HCEC 1CT (cell line): ENCODE data around the gene SEMA4C.

Source experiments
- DNase-seq: peaks from one replicate; pipeline ENCODE4 v3.0.0-alpha.2; 2017

The SEMA4C gene

GRCh38 chr2:96880891-96881273 lies 11.0 kb upstream of the SEMA4C start:
- no peak for DNase-seq

DNA sequence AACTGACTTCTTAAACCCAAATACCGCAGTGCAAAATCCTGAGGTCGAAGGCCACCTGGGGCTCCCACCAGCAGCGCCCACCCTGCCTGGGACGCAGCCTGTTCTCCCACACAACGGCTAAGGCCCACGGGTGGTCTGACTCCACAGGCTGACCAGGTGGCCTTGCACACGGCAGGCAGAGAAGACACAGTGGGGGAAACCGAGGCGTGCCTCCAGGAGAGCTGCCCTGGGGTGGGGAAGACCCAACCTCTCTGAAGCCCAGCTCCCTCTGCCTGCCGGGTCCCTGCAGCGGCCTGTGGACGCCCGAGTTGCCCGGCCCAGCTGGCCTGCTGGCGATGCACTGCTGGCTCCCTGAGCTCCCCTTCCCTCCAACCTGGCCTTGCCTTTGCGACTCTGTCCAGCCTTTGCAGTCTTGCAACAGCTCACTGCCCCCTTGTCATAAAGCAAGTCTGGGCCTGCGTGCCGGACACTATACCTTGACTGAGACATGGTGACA lies 9.7 kb upstream of the SEMA4C start:
- no peak for DNase-seq

DNA sequence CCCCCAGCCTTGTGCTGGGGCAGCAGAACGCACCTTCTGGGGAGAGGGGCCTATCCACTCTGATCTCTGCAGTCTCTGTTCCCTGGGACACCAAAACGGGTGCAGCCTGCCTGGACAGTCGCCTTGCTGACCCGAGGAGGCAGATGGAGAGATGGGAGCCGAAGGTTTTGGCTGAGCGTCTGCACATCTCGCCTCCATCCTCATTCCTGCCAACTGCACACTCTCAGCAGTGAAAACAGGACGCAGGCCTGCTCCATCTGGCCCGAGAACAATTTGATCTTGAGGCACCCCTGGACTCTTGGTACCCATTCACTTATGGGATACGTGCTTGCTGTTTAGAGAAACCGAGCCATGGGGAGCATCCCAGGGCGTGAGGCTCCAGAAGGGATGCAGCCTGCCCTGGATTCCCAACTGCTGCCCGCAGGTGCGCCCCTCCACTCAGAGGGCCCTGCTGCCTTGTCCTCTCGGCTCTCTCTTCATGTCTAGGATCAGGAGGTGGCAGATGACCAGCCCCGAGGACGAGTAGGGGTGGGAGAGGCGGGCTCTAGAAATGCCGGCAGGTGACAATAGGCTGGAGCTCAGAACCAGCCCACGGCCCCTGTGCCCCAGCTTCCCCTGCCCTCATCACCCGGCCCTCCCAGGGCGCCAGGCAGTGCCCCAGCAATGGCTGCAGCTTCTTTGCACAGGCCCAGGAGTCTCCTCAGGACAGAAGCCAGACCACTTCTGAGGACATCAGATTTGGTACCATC lies 9.1 kb upstream of the SEMA4C start:
- no peak for DNase-seq

GRCh38 chr2:96878171-96878570 lies 8.3 kb upstream of the SEMA4C start:
- no peak for DNase-seq

GRCh38 chr2:96877631-96878092 lies 7.8 kb upstream of the SEMA4C start:
- DNase-seq = no peak

DNA sequence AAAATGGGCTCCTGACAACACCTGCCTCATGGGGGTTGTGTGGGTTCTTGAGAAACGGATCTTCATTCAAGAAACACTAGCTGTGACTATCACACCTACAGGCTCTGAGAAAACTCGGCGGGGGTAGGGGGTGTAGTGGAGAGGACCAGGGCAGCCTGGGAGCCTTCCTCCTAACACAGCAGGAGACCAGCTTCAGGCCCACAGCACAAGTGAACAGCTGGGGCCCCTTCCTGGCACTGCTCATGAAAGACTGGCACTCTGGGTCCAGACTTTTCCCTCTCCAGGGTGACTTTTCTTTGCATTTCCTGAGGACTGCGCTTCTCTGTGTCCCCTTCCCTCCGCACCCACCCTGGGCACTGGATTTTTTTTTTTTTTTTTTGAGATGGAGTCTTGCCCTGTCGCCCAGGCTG lies 7.2 kb upstream of the SEMA4C start:
- no peak for DNase-seq

DNA sequence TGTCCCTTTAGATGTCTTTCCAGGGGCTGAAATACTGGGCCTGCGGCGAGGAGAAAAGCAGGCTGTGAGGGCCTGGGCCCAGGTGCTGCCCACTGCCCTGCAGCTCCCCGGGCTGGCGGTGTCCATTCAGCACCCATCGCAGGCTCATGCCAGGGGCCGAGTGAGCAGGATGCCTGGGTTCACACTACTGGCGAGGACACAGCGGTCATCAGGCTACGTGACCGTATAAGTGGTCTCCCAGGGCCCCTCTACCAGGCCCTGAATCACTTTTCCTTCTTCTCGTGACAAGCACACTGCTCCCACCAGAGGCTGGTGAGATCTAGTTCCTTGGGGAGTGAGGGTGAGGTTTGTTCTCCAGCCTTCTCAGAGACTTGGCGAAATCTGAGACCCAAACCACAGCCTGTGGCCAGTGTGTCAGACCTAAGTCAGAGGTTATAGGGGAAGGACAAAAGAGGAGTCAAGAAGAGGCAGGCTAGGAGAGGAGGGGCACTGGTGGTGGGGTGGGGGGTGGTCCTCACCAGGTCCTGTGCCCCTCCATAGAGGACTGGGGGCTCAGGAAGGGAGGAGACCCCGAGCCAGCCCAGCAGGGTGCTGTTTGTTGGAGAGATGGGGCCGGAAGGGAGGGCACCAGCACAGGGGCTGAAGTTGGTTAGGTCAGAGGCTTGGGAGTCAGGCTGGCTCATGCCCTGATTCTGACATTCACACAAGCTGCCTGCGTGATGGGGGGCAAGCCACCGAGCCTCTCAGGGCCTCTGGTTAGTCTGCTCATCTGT lies 6.6 kb upstream of the SEMA4C start:
- DNase-seq = peak; percentile 53

DNA sequence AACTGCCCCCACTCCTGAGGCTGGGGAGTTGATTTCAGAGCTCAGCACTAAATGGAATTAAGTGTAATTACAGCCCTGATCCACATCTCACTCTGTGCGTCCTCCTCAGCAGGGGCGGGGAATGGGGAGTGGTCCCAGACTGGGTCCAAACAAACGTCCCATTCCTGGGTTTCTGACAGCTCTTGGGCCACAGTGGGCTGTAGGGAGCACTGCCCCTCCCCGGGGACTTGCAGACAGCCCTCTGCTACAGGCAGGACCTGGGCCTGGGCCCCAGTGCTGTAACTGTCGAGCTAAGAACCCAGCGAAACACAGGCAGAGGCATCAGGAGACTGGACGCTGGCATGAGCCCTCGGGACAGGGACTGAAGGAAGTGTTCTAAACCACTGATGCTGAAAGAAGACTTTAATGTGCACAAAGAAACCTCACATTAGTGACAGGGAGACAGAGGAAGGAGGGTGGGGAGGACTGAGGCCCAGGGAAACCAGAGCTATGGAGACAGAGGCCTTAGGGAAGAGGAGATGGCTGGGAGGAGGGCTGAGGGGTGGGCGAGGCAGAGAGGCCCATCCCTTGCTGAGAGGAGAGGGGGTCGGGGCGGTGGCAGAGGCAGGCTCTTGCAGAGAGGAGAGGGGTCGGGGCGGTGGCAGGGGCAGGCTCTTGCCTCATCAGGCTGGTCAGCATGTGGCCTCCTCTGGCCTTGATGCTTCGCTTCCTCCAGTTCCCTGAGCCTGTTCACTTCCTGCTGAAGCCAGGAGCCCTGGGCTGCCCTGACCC lies 5.8 kb upstream of the SEMA4C start:
- no peak for DNase-seq

DNA sequence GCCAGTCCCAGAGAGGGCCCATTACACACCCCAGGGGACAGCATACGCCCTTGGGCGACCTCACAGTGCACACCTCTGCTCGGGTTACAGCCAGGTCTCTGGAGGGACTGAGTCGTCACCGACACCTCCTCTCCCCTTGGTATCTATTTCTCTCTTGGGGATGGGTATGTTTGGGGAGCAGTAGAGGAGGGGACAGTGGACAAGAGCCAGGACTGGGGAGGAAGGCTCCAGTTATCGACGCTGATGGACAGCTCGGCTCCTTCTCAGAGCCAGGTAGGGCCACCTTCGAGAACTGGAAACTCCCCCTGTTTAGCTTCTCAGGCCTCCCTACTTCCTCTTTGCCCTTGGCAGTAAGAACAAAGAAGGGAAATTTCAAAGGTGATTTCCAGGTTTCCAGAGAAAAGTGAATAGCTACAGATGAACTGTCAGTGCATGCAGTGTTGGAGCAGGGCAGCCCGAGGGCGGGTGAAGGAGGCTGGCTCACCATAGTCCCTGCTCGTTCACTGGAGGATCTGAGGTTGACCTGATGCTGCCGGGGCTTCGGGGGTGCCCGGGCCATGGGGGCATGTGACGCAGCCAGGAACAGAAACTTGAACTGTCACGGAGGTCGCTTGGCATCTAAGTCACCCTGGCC lies 4.4 kb upstream of the SEMA4C start:
- DNase-seq = no peak

- no peak for DNase-seq
Observed at GRCh38 chr2:96873651-96874096, 3.8 kb upstream of the SEMA4C start.

GRCh38 chr2:96872591-96873349 lies 2.9 kb upstream of the SEMA4C start:
- DNase-seq = no peak

DNA sequence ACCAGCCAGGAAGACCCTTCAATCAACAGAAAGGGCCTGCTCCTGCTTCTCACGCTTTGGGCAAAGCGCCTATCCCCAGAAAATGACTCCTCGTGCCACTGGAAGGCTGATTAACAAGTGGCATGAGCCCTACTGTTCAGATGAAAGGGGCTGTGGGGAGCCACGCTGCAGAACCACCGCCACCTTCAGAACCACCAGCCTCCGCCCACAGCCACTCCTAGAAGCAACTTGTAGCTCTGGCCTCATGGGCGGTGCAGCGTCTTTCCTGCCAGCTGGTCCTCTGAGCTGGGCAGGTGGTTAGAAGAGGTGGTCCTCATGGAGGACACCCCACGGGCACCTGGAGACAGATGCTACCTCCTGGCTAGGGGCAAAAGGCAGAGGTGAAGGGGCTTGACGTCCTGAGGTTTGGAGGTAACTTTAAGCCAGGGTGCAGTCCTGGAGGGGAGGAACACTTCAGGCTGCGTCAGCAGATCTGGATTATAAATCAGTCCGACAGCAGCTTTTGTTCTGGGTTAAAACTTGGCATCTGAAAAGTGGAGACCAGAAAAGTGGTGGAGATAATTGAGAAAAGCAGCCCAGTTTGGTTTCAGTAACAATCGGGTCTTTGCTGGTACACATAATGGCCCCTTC lies 861 bp upstream of the SEMA4C start:
- no peak for DNase-seq

DNA sequence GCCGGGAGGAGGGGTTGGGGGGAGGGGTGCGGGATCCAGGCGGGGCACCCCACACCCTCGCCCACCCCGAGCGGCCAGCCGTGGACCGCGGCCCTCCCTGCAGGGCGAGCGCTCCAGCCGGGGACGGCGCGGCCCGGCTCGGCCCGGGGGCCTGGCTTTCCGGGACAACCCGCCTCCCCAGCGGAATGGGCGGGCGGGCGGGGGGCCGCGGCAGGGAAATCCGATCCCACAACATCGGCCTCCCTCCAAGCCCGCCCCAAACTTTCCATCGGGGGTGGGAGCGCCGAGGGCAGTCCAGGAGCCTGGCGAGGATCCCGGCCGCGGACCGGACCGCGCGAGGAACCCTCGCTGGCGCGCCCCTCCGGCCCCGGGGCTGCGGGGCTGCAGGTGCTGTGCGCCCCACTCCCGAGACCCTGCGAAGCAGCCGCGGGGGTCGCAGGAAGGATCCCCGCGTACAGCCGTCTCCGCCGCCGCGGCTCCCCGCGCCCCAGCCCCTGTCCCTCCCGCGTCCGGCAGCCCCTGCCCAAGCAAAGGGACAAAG lies 529 bp downstream of the SEMA4C start:
- DNase-seq = peak; percentile 48

- DNase-seq = peak; percentile 88
Observed at GRCh38 chr2:96868555-96869280, 1.2 kb downstream of the SEMA4C start.

DNA sequence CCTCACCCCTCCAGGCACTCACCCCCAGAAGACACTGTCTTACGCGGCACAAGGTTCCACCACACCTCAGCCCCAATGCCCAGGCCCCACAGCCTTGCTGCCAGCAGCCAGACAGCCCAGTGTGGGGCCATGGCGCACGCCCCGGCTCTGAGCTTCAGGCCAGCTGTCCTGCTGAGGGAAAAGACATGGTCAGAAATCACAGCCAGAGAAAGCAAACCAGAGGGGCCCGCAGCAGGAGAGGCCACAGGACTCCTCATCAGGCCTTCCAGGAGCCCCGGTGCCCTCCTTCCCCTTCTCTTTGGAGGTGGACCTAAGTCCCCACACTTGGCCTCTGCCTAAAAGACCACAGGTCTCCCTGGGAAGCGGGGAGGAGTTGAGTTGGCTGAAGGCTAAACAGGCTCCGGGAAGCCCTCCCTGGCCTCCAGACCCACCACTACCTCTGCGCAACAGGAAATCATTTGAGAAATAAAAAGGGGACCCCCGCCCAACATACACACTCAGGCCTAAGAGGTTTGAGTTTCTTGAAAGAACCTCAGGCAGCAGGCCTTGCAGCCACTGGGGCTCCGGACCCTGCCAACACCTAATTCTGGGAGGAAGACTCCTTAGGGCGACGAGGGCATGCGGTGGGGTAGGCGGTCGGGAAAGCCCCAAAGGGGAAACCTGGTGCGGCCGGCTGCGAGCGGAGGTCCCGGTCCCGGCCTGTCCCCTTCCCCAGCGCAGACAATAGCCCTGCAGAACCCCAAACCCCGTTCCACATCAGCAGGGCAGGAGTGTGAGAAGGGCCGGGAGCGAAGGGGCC lies 1.9 kb downstream of the SEMA4C start:
- no peak for DNase-seq

DNA sequence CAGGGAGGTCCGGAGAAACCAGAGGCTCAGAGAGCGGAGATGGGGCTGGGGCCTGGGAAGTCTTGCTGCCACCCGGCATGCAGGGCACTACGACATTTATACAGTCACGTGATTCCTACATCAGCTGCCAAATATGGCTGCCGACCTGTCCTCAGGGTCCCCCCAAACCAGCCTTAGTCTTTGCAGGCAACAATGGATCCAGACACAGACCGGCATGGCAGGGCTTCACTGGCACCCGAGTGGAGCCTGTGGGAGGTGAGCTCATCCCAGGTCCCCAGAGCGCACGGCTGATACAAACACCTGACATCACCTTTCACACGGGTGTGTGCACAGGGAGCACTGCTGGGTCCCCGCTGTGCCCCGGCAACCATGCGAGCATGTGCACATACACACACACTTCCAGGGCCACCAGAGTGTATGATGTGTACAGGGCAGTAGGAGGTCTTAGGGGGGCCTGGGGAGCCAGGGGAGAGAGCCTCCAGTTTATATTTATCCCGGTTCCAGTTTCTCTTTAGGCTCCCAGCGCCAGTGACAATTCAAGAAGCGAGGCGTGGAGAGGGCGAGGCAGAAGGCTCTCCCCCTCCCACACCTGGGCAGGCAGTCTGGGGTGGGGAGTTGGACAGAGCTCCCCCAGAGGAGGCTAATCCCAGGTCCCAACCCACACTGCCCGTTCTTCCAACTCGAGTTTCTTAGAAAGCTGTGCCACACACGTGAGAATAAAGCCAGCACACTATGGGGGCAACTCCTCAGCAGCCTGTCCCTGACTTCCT lies 2.7 kb downstream of the SEMA4C start:
- no peak for DNase-seq

- DNase-seq = no peak
Observed at GRCh38 chr2:96866586-96866985, 3.3 kb downstream of the SEMA4C start.

GRCh38 chr2:96866149-96866548 lies 3.7 kb downstream of the SEMA4C start:
- DNase-seq = no peak

GRCh38 chr2:96865654-96866053 lies 4.2 kb downstream of the SEMA4C start:
- no peak for DNase-seq
